Stimulated activated CD4-positive, alpha-beta T cell treated with anti-CD3 and anti-CD28 coated beads, Interleukin-2, amount 100 ng/mL, for 24 hours (primary cell): ENCODE data around the gene RABL6.
"Not testable (repeated sequence)": the region's sequence is repeated elsewhere in the genome, so short reads cannot be mapped to it uniquely, and the experiment has no call there.

Experiments used
- DNase-seq, 2 donors: peaks; one replicate each; pipeline ENCODE4 v3.0.0-alpha.2; 2020

The RABL6 gene

GRCh38 chr9:136777359-136777758 is 30.4 kb upstream of the RABL6 start:
- DNase-seq, result no peak

- no peak for DNase-seq
Observed at GRCh38 chr9:136779808-136780207, 27.9 kb upstream of the RABL6 start.

- no peak for DNase-seq
Observed at GRCh38 chr9:136782452-136782851, 25.3 kb upstream of the RABL6 start.

GRCh38 chr9:136784249-136784996 is 23.3 kb upstream of the RABL6 start:
- DNase-seq, result no peak

GRCh38 chr9:136784997-136785361 is 22.8 kb upstream of the RABL6 start:
- DNase-seq, result no peak

GRCh38 chr9:136785565-136786355 is 22.0 kb upstream of the RABL6 start:
- not testable (repeated sequence) for DNase-seq

- DNase-seq, result no peak
Observed at GRCh38 chr9:136786451-136786850, 21.3 kb upstream of the RABL6 start.

- not testable (repeated sequence) for DNase-seq
Observed at GRCh38 chr9:136786983-136787382, 20.8 kb upstream of the RABL6 start.

- peak; percentile 72 to 76 for DNase-seq
Observed at GRCh38 chr9:136787690-136788400, 19.9 kb upstream of the RABL6 start.

- not testable (repeated sequence) for DNase-seq
Observed at GRCh38 chr9:136788644-136789522, 18.9 kb upstream of the RABL6 start.

- no peak for DNase-seq
Observed at GRCh38 chr9:136789523-136789937, 18.2 kb upstream of the RABL6 start.

- DNase-seq, result peak; percentile 100
Observed at GRCh38 chr9:136790640-136791515, 16.9 kb upstream of the RABL6 start, which contains the start of gene TMEM141. TSS of gene TMEM141 (plus strand) at chr9:136791344. CDS start at chr9:136791371, 27 bp downstream.

GRCh38 chr9:136791516-136792276 is 16.1 kb upstream of the RABL6 start:
- DNase-seq, result peak; percentile 72 to 73

- no peak for DNase-seq
Observed at GRCh38 chr9:136792321-136793085, 15.2 kb upstream of the RABL6 start.

GRCh38 chr9:136793086-136793946 is 14.4 kb upstream of the RABL6 start:
- no peak for DNase-seq

- DNase-seq, result no peak
Observed at GRCh38 chr9:136794281-136794999, 13.3 kb upstream of the RABL6 start.

- no peak for DNase-seq
Observed at GRCh38 chr9:136795000-136795348, 12.8 kb upstream of the RABL6 start.

- no peak for DNase-seq
Observed at GRCh38 chr9:136796238-136796774, 11.4 kb upstream of the RABL6 start, which contains the start of gene CCDC183. TSS of gene CCDC183 (plus strand) at chr9:136796338. CDS start at chr9:136796398, 60 bp downstream.
